H1 (cell line): ENCODE measurements around the gene GLT8D1. TPM values are rescaled to one million over a fixed set of nuclear protein-coding genes. Genes with fewer than 3 reads are reported as not detected.

Experiments used
- CTCF ChIA-PET: fragments of 300-600 bp; sonication (Branson Sonifier 250); formaldehyde crosslinking; loops from one replicate; lab custom pipeline; 2021; ENCODE audit not compliant: partially characterized antibody; lab: Charles Lee
- POLR2A ChIA-PET: fragments of 300-600 bp; sonication (Branson Sonifier 250); formaldehyde crosslinking; loops from one replicate; lab custom pipeline; 2021; ENCODE audit warnings: inconsistent platforms; ENCODE audit not compliant: partially characterized antibody; lab: Charles Lee
- DNase-seq, 2 experiments: peaks; one replicate each; pipeline versions ENCODE4 v3.0.0 to v3.0.0-alpha.2; 2010 to 2022; ENCODE audit warnings: low spot score in 2 of 2, low read depth in 1 of 2, mixed read lengths in 1 of 2
- FAIRE-seq: peaks from 2 replicates; lab custom pipeline; 2011; peaks lifted over from hg19 to GRCh38; lab: Jason Lieb, UNC
- H2AFZ ChIP-seq: 2 replicates; pipeline ENCODE4 v1.8.1; 2012; ENCODE audit warnings: low read length, inconsistent platforms
- H2AK5ac ChIP-seq: 2 replicates; pipeline ENCODE4 v1.6.1; 2013; ENCODE audit warnings: low read depth, low read length
- H2BK120ac ChIP-seq: replicated peaks from 2 replicates; pipeline ENCODE3; 2013; ENCODE audit warnings: low read depth, low read length, inconsistent platforms
- H2BK12ac ChIP-seq: 2 replicates; pipeline ENCODE4 v1.6.1; 2013; ENCODE audit warnings: low read depth, low read length
- H2BK15ac ChIP-seq: 2 replicates; pipeline ENCODE4 v1.6.1; 2013; ENCODE audit warnings: low read length
- H2BK20ac ChIP-seq: 2 replicates; pipeline ENCODE4 v1.6.1; 2013; ENCODE audit warnings: low read length
- H2BK5ac ChIP-seq: 2 replicates; pipeline ENCODE4 v1.6.1; 2013; ENCODE audit warnings: low read depth, low read length
- H3K14ac ChIP-seq: 2 replicates; pipeline ENCODE4 v1.6.1; 2013; ENCODE audit warnings: inconsistent platforms; ENCODE audit not compliant: insufficient read length
- H3K18ac ChIP-seq: 2 replicates; pipeline ENCODE4 v1.6.1; 2013; ENCODE audit warnings: low read length; ENCODE audit errors: extremely low read depth
- H3K23ac ChIP-seq: 2 replicates; pipeline ENCODE4 v1.6.1; 2013; ENCODE audit warnings: inconsistent platforms; ENCODE audit not compliant: insufficient read length
- H3K23me2 ChIP-seq: 2 replicates; pipeline ENCODE4 v1.6.1; 2013; ENCODE audit warnings: low read depth, low read length
- H3K27ac ChIP-seq: 2 replicates; pipeline ENCODE4 v1.6.1; 2011; ENCODE audit warnings: low read depth, low read length, inconsistent platforms
- H3K27me3 ChIP-seq, 4 experiments: replicated peaks in 1 of 4; 1 replicate in 1 of 4; 2 replicates in 3 of 4; pipeline versions ENCODE4 v1.6.1 to v1.8.1; 2011 to 2013; ENCODE audit warnings: low read length in 3 of 4, mild to moderate bottlenecking in 3 of 4, inconsistent platforms in 2 of 4, mixed read lengths in 2 of 4, moderate library complexity in 1 of 4; ENCODE audit not compliant: control insufficient read depth in 3 of 4, insufficient read depth in 3 of 4; ENCODE audit errors: extremely low read depth in 1 of 4
- H3K36me3 ChIP-seq, 4 experiments: 2 replicates each; pipeline versions ENCODE4 v1.6.1 to v1.8.1; 2011 to 2013; ENCODE audit warnings: mild to moderate bottlenecking in 4 of 4, low read length in 3 of 4, moderate library complexity in 2 of 4, control low read depth in 1 of 4, inconsistent platforms in 1 of 4; ENCODE audit not compliant: insufficient read depth in 4 of 4, control insufficient read depth in 2 of 4
- H3K4ac ChIP-seq: replicated peaks from 2 replicates; pipeline ENCODE3; 2013; ENCODE audit warnings: low read length, low read depth, mixed read lengths, inconsistent platforms; ENCODE audit not compliant: insufficient read length
- H3K4me1 ChIP-seq, 4 experiments: replicated peaks in 1 of 4; 1 replicate in 1 of 4; 2 replicates in 3 of 4; pipeline versions ENCODE4 v1.6.1 to v1.8.1; 2011 to 2013; ENCODE audit warnings: low read length in 3 of 4, inconsistent platforms in 2 of 4, mixed read lengths in 1 of 4; ENCODE audit not compliant: insufficient read depth in 4 of 4, control insufficient read depth in 3 of 4
- H3K4me2 ChIP-seq, 2 experiments: 2 replicates each; pipeline versions ENCODE4 v1.6.1 to v1.8.1; 2011 to 2013; ENCODE audit warnings: low read depth in 2 of 2, low read length in 2 of 2, control low read depth in 1 of 2, inconsistent platforms in 1 of 2, mild to moderate bottlenecking in 1 of 2; ENCODE audit not compliant: insufficient read depth in 1 of 2
- H3K4me3 ChIP-seq, 4 experiments: fragments of 200-600, 300-600 bp in 1 of 4; sonication (generic), shearing (Covaris generic), sonication (Bioruptor Twin) in 1 of 4; 2 replicates each; pipeline versions ENCODE4 v1.5.1 to v1.8.1; 2011 to 2016; ENCODE audit warnings: low read length in 4 of 4, low read depth in 3 of 4, control low read depth in 2 of 4, inconsistent platforms in 2 of 4, mild to moderate bottlenecking in 2 of 4, mixed read lengths in 1 of 4, moderate library complexity in 1 of 4; ENCODE audit not compliant: insufficient read depth in 2 of 4; ENCODE audit errors: extremely low read depth in 1 of 4
- H3K56ac ChIP-seq: replicated peaks from 2 replicates; pipeline ENCODE3; 2013; ENCODE audit warnings: low read depth, mild to moderate bottlenecking, mixed read lengths, low read length, inconsistent platforms; ENCODE audit not compliant: insufficient read length
- H3K79me1 ChIP-seq: 2 replicates; pipeline ENCODE4 v1.6.1; 2013; ENCODE audit warnings: low read depth, low read length, control low read depth
- H3K79me2 ChIP-seq, 2 experiments: 2 replicates each; pipeline versions ENCODE4 v1.6.1 to v1.8.1; 2012 to 2013; ENCODE audit warnings: low read length in 2 of 2, mild to moderate bottlenecking in 2 of 2, inconsistent platforms in 1 of 2; ENCODE audit not compliant: insufficient read depth in 2 of 2, control insufficient read depth in 1 of 2
- H3K9ac ChIP-seq, 4 experiments: replicated peaks in 1 of 4; 1 replicate in 1 of 4; 2 replicates in 3 of 4; pipeline versions ENCODE4 v1.6.1 to v1.8.1; 2011 to 2013; ENCODE audit warnings: low read depth in 3 of 4, low read length in 3 of 4, control low read depth in 2 of 4, mild to moderate bottlenecking in 2 of 4, moderate library complexity in 2 of 4, inconsistent platforms in 1 of 4; ENCODE audit errors: extremely low read depth in 1 of 4
- H3K9me3 ChIP-seq, 2 experiments: 2 replicates each; pipeline versions ENCODE4 v1.6.1 to v1.8.1; 2012 to 2013; ENCODE audit warnings: mild to moderate bottlenecking in 2 of 2, moderate library complexity in 2 of 2, control low read depth in 1 of 2, inconsistent platforms in 1 of 2, low read depth in 1 of 2, low read length in 1 of 2, mixed read lengths in 1 of 2; ENCODE audit not compliant: insufficient read depth in 2 of 2
- H4K20me1 ChIP-seq, 2 experiments: replicated peaks in 1 of 2; 2 replicates each; pipeline versions ENCODE3 to v1.8.1; 2011 to 2013; ENCODE audit warnings: inconsistent platforms in 2 of 2, low read length in 2 of 2, mild to moderate bottlenecking in 1 of 2; ENCODE audit not compliant: insufficient read depth in 2 of 2, control insufficient read depth in 1 of 2
- H4K5ac ChIP-seq: 2 replicates; pipeline ENCODE4 v1.6.1; 2013; ENCODE audit warnings: low read length, low read depth, mixed read lengths, inconsistent platforms; ENCODE audit not compliant: insufficient read length
- H4K8ac ChIP-seq: 2 replicates; pipeline ENCODE4 v1.8.0; 2013; ENCODE audit warnings: mild to moderate bottlenecking, moderate library complexity, low read length, inconsistent platforms; ENCODE audit not compliant: insufficient read depth; ENCODE audit errors: extremely low read depth
- H4K91ac ChIP-seq: replicated peaks from 2 replicates; pipeline ENCODE3; 2013; ENCODE audit warnings: low read length, mixed read lengths, inconsistent platforms; ENCODE audit not compliant: insufficient read length
- BCL11A ChIP-seq, 2 experiments: IDR thresholded peaks; one replicate each; pipeline ENCODE4 v1.6.1; 2011; ENCODE audit warnings: low read depth in 2 of 2, low read length in 2 of 2, mild to moderate bottlenecking in 2 of 2
- E2F6 ChIP-seq: IDR thresholded peaks from 2 replicates; pipeline ENCODE4 v1.6.1; 2012; ENCODE audit warnings: inconsistent platforms
- HDAC2 ChIP-seq, 2 experiments: fragments of 300-600 bp in 1 of 2; sonication (generic) in 1 of 2; IDR thresholded peaks; 2 replicates each; pipeline ENCODE4 v1.6.1; 2011 to 2012; ENCODE audit warnings: low read depth in 2 of 2, low read length in 2 of 2, mild to moderate bottlenecking in 2 of 2, moderate library complexity in 2 of 2, borderline replicate concordance in 1 of 2, inconsistent platforms in 1 of 2
- KDM4A ChIP-seq: IDR thresholded peaks from one replicate; pipeline ENCODE4 v1.7.1; 2012; ENCODE audit warnings: low read depth, mild to moderate bottlenecking, moderate library complexity, low read length, inconsistent platforms; ENCODE audit not compliant: severe bottlenecking
- RBBP5 ChIP-seq: IDR thresholded peaks from 2 replicates; pipeline ENCODE4 v1.7.1; 2012; ENCODE audit warnings: low read depth, mild to moderate bottlenecking, inconsistent platforms, low read length, moderate library complexity, borderline replicate concordance
- RFX5 ChIP-seq: IDR thresholded peaks from 2 replicates; pipeline ENCODE4 v1.6.1; 2011; ENCODE audit warnings: low read depth, low read length, improper control_type of control experiment, borderline replicate concordance
- SIRT6 ChIP-seq: IDR thresholded peaks from one replicate; pipeline ENCODE4 v1.7.1; 2012; ENCODE audit warnings: low read length, inconsistent platforms
- TBP ChIP-seq: IDR thresholded peaks from 2 replicates; pipeline ENCODE4 v1.6.1; 2011; ENCODE audit warnings: low read depth, low read length, improper control_type of control experiment
- TCF12 ChIP-seq: IDR thresholded peaks from 2 replicates; pipeline ENCODE4 v1.6.1; 2011; ENCODE audit warnings: low read depth, mild to moderate bottlenecking, low read length
- WGBS, 2 experiments: shearing (Covaris generic) in 1 of 2; methylation state at CpG; one replicate each; pipeline versions ENCODE4 v1.1.6 to v1.1.7; 2013 to 2015; ENCODE audit warnings: low lambda C conversion rate in 2 of 2, mixed read lengths in 2 of 2, inconsistent platforms in 1 of 2, low coverage in 1 of 2, missing lambda C conversion rate in 1 of 2; ENCODE audit not compliant: insufficient replicate concordance in 2 of 2, insufficient coverage in 1 of 2, insufficient read length in 1 of 2; ENCODE audit errors: extremely low coverage in 1 of 2, missing lambda C conversion rate in 1 of 2; 5-methylcytosine and 5-hydroxymethylcytosine counted together
- polyA plus RNA-seq, 7 experiments: library from polyadenylated mRNA; depleted of rRNA in 3 of 7; stranded (reverse) in 5 of 7; unstranded in 2 of 7; fragments of >200 nt in 5 of 7; fragments of 200-250 nt in 2 of 7; gene quantifications; 1 replicate in 5 of 7; 2 replicates in 1 of 7; 4 replicates in 1 of 7; pipeline versions ENCODE4 v1.2.1 to v1.2.3, GENCODE V29; 2011 to 2013; ENCODE audit warnings: missing spikeins in 2 of 7, mixed read lengths in 2 of 7
- total RNA-seq: library from RNA; stranded (reverse); fragmentation: NEBNext Ultra II Directional; extraction: Animal tissue kit (Norgen Biotek cat#: 25700); gene quantifications from 2 replicates; pipeline ENCODE4 v1.2.1, GENCODE V29; 2021

Gene GLT8D1
- total and polyA plus RNA-seq, 2 of the 8 experiments (the other 6 are each of a cell fraction or from before 2014, with no cell fraction given): 29.0 to 33.6 TPM

DNA sequence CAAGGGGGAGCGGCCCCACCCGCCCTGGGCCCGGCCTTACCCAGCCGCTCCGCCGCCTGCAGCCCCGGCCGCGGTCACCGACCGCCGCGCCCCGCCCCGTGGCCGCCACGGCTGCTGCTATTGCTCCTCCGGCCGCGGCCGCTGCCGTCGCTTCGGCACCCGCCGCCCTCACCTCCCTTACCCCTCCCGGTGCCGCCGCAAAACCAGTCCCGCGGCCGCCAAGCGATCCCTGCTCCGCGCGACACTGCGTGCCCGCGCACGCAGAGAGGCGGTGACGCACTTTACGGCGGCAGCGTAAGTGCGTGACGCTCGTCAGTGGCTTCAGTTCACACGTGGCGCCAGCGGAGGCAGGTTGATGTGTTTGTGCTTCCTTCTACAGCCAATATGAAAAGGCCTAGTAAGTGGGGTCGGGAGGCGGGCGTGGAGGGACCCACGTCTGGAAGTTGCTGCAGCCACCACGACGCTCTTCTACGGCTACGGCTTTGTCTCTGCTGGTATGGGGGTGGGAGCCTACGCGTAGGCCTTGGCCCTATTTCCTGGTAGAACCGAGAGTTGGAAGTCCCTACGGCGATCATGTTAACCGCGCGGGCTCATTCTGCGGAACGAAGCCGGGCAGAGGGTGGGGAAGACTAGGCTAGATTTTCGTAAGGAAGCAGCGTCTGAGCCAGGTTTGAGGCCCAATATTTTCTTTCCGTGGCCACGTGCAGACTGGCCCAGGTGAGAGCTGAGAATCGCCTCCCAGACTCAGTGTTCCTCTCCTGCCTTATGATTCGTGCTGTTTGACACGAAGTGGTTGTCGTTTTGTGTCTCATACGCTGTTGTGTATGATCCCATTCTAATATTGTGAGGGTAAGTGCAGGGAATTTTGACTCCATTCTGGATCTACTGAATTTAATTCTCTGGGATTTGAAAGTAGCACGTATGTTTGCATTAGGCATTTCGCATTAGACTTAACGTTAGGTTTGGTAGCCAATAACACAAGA lies 19.6 kb downstream of the GLT8D1 start, which contains the start of the genes GNL3 and PBRM1:
Gene GNL3 (plus strand): TSS at position 324 of the 983 bp plus-strand sequence. CDS start 61 bp downstream, at position 385.
Gene PBRM1 (minus strand): TSS at position 205 of the 983 bp plus-strand sequence.
- Histone ChIP-seq H3K4me2 (peak within 1 kb of the TSS; percentile 79 to 86), H3K18ac (peak within 1 kb of the TSS; percentile 91), H4K5ac (peak within 1 kb of the TSS; percentile 87), H2BK15ac (no peak within 1 kb of the TSS), H3K79me2 (peaks cover 9 to 71% of the 10 kb centered on the region in 2 experiments), H3K27ac (peak within 1 kb of the TSS; percentile 92), H3K4me3 (peak within 1 kb of the TSS; percentile 75 to 99 (median 94)), H3K79me1 (peaks cover 5% of the 10 kb centered on the region; the same call in 1 of the 2 replicates), H4K91ac (peak within 1 kb of the TSS; percentile 90), H3K27me3 (no peaks in the 10 kb centered on the region), H4K8ac (peak within 1 kb of the TSS; percentile 98), H4K20me1 (peaks cover 0 to 1% of the 10 kb centered on the region in 2 experiments), H2BK20ac (no peak within 1 kb of the TSS), H2BK120ac (no peak within 1 kb of the TSS), H2AFZ (peak within 1 kb of the TSS; percentile 25; the same call in 1 of the 2 replicates), H3K36me3 (peaks cover 31 to 44% (median 39%) of the 10 kb centered on the region in 4 experiments), H3K4ac (peak within 1 kb of the TSS; percentile 73), H2BK5ac (peak within 1 kb of the TSS; percentile 80), H2BK12ac (no peak within 1 kb of the TSS), H3K9me3 (no peaks in the 10 kb centered on the region), H3K23me2 (no peaks in the 10 kb centered on the region), H3K23ac (no peak within 1 kb of the TSS), H2AK5ac (peak within 1 kb of the TSS; percentile 33; the same call in 1 of the 2 replicates), H3K14ac (no peak within 1 kb of the TSS), H3K56ac (peak within 1 kb of the TSS; percentile 78), H3K9ac (peak within 1 kb of the TSS; percentile 94 to 99 (median 96)), H3K4me1 (peaks cover 0 to 2% (median under 1%) of the 10 kb centered on the region in 4 experiments; a peak in 3 of 7 replicates)
- CTCF ChIA-PET: interaction anchor here (1.0 kb wide), 1 partner anchor 20 kb away, joined by 3 read pairs; no protein-coding TSS in a partner anchor
- POLR2A ChIA-PET: interaction anchor here (0.6 to 16.2 kb wide), 18 partner anchors 9 to 347 kb away, joined by 3 to 347 read pairs (median 4); partner anchors contain the start of genes GLT8D1 and SPCS1
- WGBS, 2 experiments: 1% methylated on average over 56 of the region's 82 CpGs; no CpG with 5 or more reads in 1 of the 2 experiments
- FAIRE-seq (no peak), DNase-seq (peak; percentile 81 to 91)
- TF ChIP-seq RFX5 (no peak), HDAC2 (IDR thresholded peaks at IDR 0.05; ENCODE audit: borderline replicate concordance in 1 of 2, low read depth in 2 of 2, low read length in 2 of 2) (peak; percentile 0 to 47; a peak in 1 of 4 replicates), TBP (peak; percentile 96), SIRT6 (no peak), TCF12 (no peak), KDM4A (no peak), RBBP5 (peak; percentile 77; the same call in 1 of the 2 replicates), BCL11A (IDR thresholded peaks at IDR 0.05; ENCODE audit: low read depth in 2 of 2, low read length in 2 of 2) (no peak), E2F6 (peak; percentile 16; the same call in 1 of the 2 replicates)
